GM18507 (cell line): ENCODE results near the gene GGT6.

Experiments used
- DNase-seq: peaks from one replicate; pipeline ENCODE4 v3.0.0; 2011; ENCODE audit warnings: low read depth; ENCODE audit not compliant: insufficient read length; ENCODE audit errors: extremely low spot score
- FAIRE-seq: peaks from 2 replicates; lab custom pipeline; 2011; peaks lifted over from hg19 to GRCh38; lab: Jason Lieb, UNC

The GGT6 gene

GRCh38 chr17:4555873-4556759, 4.3 kb downstream of the GGT6 start:
- DNase-seq (no peak), FAIRE-seq (no peak)

- DNase-seq: peak; percentile 99
- peak; percentile 99 for FAIRE-seq
Measured at GRCh38 chr17:4554997-4555799, 5.2 kb downstream of the GGT6 start, which contains the start of gene MYBBP1A. TSS of gene MYBBP1A (minus strand) at chr17:4555384. CDS start at chr17:4555324, 60 bp downstream.

- DNase-seq (no peak), FAIRE-seq (no peak)
Measured at GRCh38 chr17:4554441-4554996, 5.9 kb downstream of the GGT6 start.

- FAIRE-seq (no peak), DNase-seq (no peak)
Measured at GRCh38 chr17:4553669-4554068, 6.7 kb downstream of the GGT6 start.

GRCh38 chr17:4551796-4552525, 8.4 kb downstream of the GGT6 start:
- FAIRE-seq (no peak), DNase-seq (no peak)

- FAIRE-seq (no peak), DNase-seq (no peak)
Measured at GRCh38 chr17:4551141-4551540, 9.2 kb downstream of the GGT6 start.

GRCh38 chr17:4550534-4551039, 9.8 kb downstream of the GGT6 start:
- no peak for FAIRE-seq
- no peak for DNase-seq

GRCh38 chr17:4549781-4550533, 10.4 kb downstream of the GGT6 start:
- no peak for FAIRE-seq
- DNase-seq: no peak

- DNase-seq: no peak
- FAIRE-seq: no peak
Measured at GRCh38 chr17:4548721-4549531, 11.5 kb downstream of the GGT6 start.

- DNase-seq: no peak
- FAIRE-seq: no peak
Measured at GRCh38 chr17:4548061-4548461, 12.3 kb downstream of the GGT6 start.

GRCh38 chr17:4547118-4547906, 13.1 kb downstream of the GGT6 start:
- no peak for FAIRE-seq

GRCh38 chr17:4545217-4545951, 15.0 kb downstream of the GGT6 start:
- no peak for FAIRE-seq
- DNase-seq: no peak

More at GRCh38 chr17:4547118-4547906, 13.1 kb downstream of the GGT6 start:
- no peak for DNase-seq

GRCh38 chr17:4544951-4545216, 15.5 kb downstream of the GGT6 start:
- no peak for DNase-seq
- FAIRE-seq: no peak

- FAIRE-seq: no peak
- DNase-seq: no peak
Measured at GRCh38 chr17:4544135-4544950, 16.0 kb downstream of the GGT6 start.

- DNase-seq (no peak), FAIRE-seq (no peak)
Measured at GRCh38 chr17:4543557-4544026, 16.8 kb downstream of the GGT6 start.

- DNase-seq (no peak), FAIRE-seq (no peak)
Measured at GRCh38 chr17:4542726-4543191, 17.6 kb downstream of the GGT6 start.
